ENCODE data around the gene DNAJC4.
"Not testable (repeated sequence)": the region's sequence is repeated elsewhere in the genome, so short reads cannot be mapped to it uniquely, and the experiment has no call there.

The DNAJC4 gene

GRCh38 chr11:64246621-64246870 lies 16.2 kb downstream of the DNAJC4 start:
- DNase-seq, result not testable (repeated sequence)

- DNase-seq, result peak; percentile 80
Measured at GRCh38 chr11:64246871-64247728, 16.8 kb downstream of the DNAJC4 start, which contains the start of gene PPP1R14B. Gene PPP1R14B, minus strand, starts transcription at chr11:64246943. Its CDS starts 270 bp downstream, at chr11:64246673.

GRCh38 chr11:64247729-64248531 lies 17.6 kb downstream of the DNAJC4 start:
- peak; percentile 67 for DNase-seq

- no peak for DNase-seq
Measured at GRCh38 chr11:64248578-64248977, 18.2 kb downstream of the DNAJC4 start.

- no peak for DNase-seq
Measured at GRCh38 chr11:64249038-64249437, 18.7 kb downstream of the DNAJC4 start.

- DNase-seq, result peak; percentile 12
Measured at GRCh38 chr11:64249563-64250414, 19.4 kb downstream of the DNAJC4 start.

- DNase-seq, result no peak
Measured at GRCh38 chr11:64250415-64251015, 20.2 kb downstream of the DNAJC4 start.

GRCh38 chr11:64251016-64251752 lies 20.8 kb downstream of the DNAJC4 start, which contains the start of gene PLCB3:
Gene PLCB3, plus strand, starts transcription at chr11:64251530. Its CDS starts 120 bp downstream, at chr11:64251650.
- DNase-seq, result no peak

GRCh38 chr11:64251753-64252002 lies 21.3 kb downstream of the DNAJC4 start:
- DNase-seq, result no peak

- DNase-seq, result no peak
Measured at GRCh38 chr11:64252003-64252872, 21.9 kb downstream of the DNAJC4 start.

- no peak for DNase-seq
Measured at GRCh38 chr11:64253043-64253442, 22.7 kb downstream of the DNAJC4 start.

GRCh38 chr11:64253481-64253880 lies 23.1 kb downstream of the DNAJC4 start:
- no peak for DNase-seq

GRCh38 chr11:64254326-64254725 lies 24.0 kb downstream of the DNAJC4 start:
- no peak for DNase-seq

GRCh38 chr11:64255135-64256128 lies 25.1 kb downstream of the DNAJC4 start:
- no peak for DNase-seq

- no peak for DNase-seq
Measured at GRCh38 chr11:64256300-64256699, 26.0 kb downstream of the DNAJC4 start.

- no peak for DNase-seq
Measured at GRCh38 chr11:64258356-64258755, 28.0 kb downstream of the DNAJC4 start.

GRCh38 chr11:64258946-64259532 lies 28.7 kb downstream of the DNAJC4 start:
- no peak for DNase-seq

GRCh38 chr11:64259533-64260067 lies 29.3 kb downstream of the DNAJC4 start:
- DNase-seq, result no peak

- DNase-seq, result no peak
Measured at GRCh38 chr11:64260147-64260708, 29.9 kb downstream of the DNAJC4 start.
